ENCODE results near the gene PEPD.

Gene PEPD

DNA sequence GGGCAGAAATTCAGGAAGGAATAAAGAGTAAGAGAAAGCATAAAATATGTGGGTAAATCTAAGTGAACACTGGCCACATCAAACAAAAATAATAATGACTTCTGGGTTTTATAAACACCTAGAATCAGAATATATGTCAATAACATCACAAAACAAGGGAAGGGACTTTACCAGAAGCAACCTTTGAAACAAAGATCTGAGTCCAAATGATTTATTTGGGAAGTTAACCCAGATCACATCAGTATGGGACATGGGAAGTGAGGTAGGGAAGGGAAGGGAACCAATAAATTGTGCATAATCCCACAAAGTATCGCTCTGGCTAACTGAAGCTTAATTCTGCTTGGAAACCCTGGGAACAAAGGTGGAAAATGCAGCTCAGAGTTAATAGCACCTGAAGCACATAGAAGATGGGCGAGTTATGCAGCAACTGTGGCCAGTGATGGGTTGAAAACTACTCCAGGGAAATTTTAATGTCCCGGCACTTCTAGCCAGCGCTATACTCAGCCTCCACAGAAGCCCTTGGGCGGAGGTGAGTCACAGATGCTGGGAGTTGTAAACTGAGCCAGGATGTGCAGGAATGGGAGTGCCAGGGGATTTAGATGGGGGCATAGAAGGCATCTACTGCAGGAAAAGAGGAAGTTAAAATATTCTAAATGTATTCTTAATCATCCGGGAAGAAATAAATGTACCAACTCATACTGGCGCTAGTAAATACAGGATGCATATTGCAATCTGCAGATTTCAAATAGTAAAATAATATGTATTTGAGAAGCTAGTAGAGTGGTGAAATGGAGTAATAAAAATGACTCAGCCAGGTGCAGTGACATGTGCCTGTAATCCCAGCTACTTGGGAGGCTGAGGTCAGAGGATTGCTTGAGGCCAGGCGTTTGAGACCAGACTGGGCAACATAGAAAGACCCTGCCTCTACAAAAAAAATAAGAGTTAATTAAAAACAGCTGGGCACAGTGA is 182.3 kb downstream of the PEPD start:
- Mint-ChIP-seq H3K4me3 (no peak overlapping the region), H3K27me3 (peaks cover 58% of the 10 kb centered on the region), H3K9me3 (no peaks in the 10 kb centered on the region), H3K36me3 (ENCODE audit: insufficient read depth) (no peaks in the 10 kb centered on the region), H3K27ac (ENCODE audit: low read depth) (no peak overlapping the region), H3K4me1 (no peaks in the 10 kb centered on the region)
- DNase-seq (ENCODE audit: low spot score in 2 of 2) (no peak), ATAC-seq (replicated peaks; ENCODE audit: extremely low read depth, poor library complexity, severe bottlenecking) (no peak)
